HuH-7 (cell line): ENCODE results near the gene ADORA2A.

ENCODE experiments used
- DNase-seq: peaks from one replicate; pipeline ENCODE4 v3.0.0; 2011; ENCODE audit warnings: low spot score

The ADORA2A gene

DNA sequence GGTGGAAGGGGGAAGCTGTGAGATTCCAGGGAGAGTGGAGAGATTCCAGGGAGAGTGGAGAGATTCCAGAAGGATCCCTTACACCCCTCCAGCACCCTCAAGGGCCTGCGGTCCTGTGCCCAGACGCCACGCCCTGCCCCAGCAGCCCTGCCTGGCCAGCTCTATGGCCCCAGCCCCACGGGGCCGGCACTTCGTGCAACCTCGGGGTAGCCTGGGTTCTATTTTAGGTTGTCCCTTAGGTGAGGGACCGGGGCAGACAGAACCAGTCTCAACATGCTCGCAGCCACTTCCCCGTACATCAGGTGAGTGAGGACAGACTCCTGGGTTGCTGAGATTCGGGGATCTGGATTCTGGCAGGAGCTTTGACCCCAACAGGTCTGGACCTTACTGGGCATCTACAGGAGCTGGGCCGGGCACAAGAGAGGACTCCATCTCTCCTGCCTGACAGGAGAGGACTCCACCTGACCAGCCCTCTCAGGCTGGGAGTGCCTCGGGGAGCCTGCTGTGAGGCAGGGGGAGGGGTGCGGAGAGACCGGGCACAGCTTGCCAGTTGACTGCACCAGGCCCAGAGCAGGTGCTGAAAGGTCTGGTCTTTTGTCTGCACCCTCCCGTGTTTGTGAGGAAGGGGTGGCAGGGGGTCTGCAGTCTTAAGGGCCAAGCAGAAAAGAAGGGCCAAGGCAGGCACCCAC, 8.5 kb upstream of the ADORA2A start:
- no peak for DNase-seq

DNA sequence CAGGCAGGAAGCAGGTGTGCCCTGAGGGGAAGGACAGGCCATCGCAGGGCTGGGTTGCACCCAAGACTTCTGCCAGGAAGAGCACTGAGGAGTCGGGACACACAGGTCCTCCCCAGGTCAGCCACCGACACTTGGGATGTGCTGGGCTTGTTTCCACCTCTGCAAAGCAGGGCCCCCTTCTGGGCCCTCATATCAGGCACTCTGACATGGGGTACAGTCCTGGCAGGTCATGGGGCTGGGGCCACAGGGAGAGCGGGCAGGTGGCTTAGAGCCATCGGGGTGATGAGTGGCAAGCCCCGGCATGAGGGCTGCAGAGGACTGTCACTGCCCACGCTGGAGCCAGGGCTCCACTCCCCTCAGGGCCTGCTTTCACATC, 7.9 kb upstream of the ADORA2A start:
- no peak for DNase-seq

DNA sequence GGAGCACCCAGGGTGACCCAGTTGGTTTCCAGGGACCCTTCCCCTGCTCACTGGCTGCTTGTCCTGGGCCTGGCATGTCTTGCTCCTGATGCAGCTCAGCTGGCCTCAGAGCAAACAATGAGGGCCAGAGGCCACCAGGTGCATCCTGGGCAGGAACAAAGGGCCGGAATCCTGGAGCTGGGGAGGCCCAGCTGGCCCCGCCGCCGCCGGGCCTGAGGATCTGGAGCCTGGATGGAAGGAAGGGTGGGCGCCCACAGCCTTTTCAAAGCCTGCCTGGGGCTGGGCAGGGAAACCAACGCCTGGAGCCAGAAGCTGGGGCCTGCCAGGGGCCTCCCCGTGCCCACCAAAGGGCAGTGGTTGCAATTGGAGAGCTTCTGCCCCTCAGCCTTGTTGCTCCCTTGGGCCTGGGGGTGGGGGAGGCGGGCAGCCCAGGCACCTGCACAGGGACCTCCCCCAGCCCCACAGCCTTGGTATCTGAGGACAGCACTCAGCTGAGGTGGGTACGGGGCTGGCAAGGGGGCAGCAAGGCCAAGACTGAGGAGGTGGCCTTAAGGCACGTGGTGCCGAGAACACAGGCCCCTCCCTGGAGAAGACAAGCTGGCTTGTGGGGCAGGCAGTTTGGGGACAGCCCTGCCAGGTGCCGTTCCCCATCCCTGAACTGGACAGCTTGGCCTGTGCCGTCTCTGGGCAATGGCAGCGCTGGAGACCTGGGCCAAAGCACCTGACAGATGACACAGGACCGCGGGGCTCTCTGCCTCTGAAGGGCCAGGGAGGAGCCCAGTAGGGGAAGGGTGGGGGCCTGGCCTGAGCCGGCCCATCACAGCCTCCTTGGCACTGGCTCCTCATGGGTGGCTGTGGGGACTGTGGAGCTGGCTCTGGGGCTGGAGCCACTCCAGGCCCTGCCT, 7.1 kb upstream of the ADORA2A start:
- no peak for DNase-seq

DNA sequence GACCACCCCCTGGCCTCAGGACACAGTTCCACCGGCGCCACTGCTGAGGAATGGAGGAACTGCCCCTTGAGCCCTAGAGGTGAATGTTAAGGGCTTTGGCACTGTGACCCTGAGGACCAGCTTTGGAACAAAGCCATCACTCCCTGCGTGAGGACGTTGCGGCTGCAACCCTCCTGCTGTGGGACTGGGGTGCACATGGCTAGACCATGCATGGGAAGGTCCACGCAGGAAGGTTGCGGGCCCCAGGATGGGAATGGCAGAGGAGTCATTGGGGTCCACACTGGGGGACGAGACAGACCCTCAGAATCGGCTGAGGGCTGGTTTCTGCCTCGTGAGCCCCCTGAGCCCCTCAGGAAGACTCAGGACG, 6.4 kb upstream of the ADORA2A start:
- DNase-seq, result no peak

DNA sequence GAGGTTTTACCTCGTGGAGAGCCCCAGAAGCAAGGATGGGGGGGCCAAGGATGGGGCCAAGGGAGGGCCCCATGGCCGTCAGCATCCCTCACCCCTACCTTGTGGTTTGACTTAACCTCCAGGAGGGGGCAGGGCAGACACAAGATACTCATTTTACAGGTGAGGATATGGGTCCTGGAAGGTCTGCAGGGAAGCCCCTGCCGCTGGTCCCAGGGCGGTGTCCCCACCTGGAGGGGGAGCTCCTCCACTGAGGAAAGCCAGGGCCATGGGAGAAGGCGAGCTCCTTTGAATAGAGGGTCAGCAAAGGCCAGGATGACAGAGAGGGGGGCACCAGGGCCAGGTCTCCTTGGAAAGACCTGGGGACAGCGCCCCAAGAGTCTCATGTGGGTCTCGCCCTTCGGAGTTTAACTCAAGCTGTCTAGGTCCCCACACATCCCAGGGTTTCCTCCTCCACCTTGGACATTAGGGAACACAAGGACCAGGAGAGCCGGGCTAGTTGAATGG, 5.9 kb upstream of the ADORA2A start:
- peak; percentile 92 for DNase-seq

DNA sequence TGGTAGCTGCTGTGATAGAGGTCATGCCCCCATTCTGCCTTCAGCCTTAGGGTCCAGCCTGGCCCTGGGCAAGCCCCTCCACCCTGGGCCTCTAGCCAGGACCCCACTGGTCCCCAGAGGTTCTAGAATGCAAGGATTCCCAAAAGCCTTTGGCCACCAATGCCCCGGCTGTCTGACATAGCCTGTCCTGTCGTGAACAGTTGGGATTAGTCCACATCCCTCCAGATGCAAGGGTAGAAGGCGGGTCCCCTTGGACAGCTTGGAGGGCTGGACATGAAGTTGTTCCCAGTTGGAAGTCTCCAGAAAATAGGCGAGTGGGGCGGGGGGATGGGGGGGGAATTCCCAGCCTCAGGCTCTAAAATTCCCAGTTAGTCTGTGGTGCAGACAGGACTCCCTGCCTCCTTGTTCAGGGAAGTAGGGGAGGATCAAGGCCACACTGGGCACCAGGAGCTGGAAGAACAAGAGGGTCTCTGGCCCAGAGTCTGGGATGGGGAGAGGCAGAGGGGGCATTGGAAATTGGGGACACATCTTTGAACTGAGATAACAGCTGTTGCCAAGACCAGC, 5.2 kb upstream of the ADORA2A start:
- DNase-seq, result no peak

DNA sequence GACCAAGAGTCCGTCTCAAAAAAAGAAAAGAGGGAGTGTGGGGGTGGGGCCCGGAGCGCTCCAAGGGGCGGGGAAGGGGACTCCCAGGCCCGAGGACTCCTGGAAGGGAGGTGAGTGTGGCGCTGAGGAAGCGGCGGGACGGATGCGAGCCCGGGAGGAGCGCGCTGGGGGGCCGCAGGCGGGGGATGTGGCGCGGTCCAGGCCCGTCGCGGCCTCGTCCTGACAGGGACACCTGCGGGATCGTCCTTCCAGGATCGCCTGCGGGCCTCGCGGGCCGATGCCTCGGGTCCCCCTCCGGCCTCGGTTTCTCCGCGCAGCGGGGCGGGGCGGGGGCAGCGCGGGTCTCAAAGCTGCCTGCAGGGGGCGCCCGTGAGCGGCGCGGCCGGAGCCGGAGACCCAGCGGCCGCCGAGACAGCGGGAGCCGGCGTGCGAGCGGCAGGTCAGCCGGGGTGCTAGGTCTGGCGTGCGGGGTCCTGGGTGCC, 3.8 kb upstream of the ADORA2A start:
- DNase-seq, result peak; percentile 93

DNA sequence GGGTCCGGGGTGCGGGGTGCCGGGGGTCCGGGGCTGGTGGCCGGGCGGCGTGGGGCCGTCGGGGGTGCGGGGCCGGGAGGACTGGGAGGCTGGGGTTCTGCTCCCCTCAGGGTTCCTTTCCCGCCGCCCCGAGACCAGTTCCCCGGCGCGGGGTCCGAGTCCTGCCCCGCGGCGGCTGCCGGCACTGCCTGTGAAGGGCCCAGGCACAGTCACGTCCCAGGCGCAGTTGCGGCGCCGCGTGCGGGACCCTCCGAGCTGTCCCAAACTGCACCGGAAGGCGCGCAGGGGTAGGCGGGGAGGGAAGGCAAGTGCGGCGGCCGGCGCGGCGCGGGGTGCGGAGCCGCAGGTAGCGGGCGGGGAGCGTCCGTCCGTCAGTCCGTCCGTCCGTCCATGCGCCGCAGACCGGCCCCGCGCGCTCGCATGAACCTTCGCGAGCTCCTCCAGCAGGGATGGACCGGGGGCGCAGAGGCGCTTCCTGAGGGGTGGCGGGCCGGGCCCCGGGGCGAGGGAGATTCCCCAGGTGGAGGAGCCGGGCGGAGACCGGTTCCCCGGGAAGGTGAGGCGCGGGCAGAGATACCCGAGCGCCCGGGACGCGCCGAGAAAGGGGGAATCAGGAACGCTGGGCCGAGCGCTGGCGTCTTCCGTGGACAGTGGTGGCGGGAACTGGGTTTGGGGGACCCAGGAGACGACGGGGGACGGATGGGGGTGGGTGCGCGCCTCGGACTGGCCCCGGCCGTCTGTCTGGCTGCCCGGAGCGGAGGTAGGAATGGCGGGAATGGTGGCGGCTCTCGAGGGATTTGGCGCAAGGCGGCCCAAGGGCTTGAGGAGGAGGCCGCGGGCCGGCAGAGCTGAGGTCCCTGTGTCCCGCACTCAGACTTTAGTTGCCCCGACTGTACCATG, 3.1 kb upstream of the ADORA2A start:
- peak; percentile 56 for DNase-seq

DNA sequence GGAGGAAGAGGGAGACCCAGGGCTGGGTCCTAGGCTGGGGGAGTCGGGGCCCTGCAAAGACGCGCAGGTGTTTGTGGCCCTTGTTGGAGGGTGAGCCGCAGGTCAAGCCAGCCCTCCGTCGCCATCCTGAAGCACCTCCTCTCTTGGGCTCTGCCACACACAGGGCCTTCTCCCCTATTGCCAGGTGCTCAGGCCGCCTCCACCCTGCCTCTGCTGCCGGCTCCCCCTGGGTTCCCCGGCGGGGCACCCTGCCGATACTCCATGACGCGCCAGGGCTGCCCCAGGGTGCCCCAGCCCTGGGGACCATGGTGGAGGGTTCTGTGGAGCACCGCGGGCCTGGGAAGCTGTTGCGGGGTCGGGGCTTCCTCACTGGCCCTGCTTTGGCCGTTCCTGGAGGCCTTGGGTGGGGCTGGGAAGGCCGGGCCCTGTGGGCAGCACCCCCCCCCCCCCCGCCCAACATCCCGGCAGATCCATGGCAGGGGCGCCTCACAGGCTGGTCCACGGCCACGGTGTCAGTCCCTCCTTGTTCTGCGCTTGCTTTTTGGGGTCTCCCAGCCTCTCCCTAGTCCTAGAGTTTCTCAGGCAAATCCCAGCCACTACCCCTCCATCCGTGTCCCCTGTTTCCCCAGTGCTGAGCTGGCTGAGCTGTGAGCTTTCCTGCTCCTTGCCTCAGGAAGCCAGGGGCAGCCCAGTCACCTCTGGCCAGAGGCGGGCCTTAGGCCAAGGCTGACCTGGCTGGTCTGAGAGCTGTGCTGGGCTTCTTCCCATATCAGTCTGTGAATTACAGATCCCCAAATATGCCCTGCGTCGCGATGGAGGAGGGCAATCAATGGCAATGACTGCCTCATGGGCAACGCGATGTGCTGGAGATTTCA, 2.3 kb upstream of the ADORA2A start:
- DNase-seq, result no peak

DNA sequence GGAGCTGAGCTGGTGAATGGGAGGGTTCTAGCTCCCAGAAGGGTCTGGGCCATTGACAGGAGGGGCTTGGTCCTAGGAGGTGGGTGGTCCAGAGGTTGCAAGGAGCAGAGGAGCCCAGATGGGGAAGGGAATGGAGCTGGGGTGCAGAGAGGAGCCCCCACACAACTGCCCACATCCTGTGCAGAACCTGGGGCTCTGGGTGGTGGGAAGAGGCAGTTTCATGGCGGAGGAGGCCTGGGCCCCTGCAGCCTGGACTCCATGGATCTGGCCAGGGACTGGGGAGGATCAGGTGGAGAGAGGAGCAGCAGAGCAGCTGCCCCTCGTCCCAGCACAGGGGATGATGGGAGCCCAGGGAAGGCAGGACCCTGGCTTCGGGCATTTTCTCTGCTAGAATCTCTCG, 963 bp upstream of the ADORA2A start:
- no peak for DNase-seq

DNA sequence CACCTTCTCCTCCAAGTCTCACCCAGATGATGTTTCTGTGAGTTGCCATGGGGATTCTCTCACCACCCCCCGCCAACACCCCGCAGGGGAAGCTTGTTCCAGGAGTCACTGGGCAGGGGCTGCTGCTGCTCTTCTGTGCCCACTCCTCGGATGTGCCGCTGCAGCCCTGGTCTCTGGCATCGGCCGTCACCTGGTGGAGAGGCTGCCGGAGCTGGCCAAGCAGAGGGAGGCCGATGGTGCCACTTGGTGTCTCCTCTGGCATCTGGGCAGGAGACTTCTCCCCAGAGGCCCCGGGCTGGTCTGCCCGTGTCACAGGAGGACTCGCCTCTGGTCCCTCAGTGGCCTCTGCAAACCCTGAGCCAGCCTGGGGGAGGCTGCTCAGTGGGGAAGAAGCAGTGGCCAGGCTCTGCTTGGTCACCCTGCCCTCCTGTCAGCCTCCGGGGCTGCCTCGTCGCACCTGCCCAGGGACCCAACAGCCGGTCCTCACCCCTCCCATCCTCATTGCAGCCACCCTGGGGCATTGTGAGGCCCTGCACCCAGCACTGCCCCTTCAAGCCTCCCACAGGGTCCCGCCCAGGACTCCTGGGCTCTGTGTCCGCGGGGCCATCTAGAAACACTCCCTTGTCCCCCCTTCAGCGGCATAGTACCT, 424 bp upstream of the ADORA2A start:
- DNase-seq, result no peak

DNA sequence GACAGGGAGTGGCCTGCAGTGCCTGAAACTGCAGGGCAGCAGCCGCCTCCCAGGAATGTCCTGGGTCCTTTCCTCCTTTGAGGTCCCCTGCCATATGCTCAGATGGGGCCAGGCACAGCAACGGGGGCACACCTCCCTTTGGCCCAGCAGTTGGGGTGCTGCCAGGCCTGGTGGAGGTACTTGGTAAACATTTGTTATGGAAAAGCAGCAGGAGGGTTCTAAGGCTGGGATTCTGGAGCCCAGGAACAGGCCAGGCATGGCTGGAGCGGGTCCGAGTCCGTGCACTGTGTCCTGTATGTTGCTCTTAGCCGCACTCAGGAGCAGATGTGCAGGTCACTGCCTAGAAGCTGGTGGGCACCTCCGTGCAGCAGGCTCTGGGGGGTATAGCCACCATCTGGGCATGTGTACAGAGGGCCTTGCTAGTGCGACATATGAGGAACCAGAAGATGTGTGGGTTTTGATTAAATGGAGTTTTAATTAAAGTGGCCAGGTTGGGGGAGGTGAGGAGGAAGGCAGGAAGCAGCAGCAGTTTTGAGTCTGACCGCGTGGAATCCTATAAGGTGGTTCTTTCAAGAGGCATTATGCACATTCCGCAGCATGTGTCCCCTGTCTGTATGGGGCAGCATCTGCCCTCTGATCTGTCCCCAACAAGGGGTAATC, 1.5 kb downstream of the ADORA2A start:
- DNase-seq, result no peak

DNA sequence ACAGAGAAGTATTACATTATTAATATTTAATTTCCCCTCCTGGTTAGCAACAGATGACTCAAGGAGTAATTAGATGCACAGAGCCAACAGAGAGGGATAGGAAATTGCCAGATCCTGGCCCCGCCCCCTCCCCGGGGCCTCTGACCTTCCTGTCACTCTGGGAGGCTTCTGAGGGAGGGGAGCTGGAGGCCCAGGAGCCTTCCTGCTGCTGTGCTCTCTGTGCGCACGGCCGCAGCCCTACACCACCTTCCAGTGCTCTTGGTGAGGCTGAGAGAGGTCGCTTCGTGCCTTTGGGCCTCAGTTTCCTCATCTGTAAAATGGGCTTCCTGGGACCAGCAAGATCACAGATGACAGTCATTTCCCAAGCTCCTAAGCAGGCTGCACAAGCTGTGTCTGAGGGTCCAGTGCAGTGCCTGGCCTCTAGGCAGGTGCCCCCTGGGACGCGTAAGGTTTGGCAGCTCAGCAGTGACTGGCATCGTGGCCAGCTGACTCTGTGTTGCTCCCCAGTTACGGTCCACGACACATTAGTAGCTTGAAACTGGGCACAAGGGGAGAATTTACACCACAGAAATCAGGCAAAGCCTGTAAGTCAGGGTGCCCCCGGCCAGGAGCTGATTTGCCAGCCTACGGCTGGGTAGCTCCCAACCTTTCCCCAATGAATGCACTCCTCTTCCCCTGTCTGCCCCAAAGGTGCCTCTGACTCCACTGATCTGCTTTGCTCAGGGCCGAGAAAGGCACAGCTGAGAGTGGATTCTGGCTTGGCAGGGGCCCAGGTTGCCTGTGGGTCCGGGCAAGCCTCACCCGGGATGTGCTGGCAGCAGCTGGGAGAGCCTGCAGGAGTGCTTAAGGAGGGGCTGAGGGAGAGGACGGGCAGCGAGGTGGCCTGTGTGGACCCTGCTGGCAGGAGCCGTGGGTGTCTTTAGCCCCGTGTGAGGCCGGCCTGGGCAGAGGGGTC, 2.3 kb downstream of the ADORA2A start:
- DNase-seq, result no peak

DNA sequence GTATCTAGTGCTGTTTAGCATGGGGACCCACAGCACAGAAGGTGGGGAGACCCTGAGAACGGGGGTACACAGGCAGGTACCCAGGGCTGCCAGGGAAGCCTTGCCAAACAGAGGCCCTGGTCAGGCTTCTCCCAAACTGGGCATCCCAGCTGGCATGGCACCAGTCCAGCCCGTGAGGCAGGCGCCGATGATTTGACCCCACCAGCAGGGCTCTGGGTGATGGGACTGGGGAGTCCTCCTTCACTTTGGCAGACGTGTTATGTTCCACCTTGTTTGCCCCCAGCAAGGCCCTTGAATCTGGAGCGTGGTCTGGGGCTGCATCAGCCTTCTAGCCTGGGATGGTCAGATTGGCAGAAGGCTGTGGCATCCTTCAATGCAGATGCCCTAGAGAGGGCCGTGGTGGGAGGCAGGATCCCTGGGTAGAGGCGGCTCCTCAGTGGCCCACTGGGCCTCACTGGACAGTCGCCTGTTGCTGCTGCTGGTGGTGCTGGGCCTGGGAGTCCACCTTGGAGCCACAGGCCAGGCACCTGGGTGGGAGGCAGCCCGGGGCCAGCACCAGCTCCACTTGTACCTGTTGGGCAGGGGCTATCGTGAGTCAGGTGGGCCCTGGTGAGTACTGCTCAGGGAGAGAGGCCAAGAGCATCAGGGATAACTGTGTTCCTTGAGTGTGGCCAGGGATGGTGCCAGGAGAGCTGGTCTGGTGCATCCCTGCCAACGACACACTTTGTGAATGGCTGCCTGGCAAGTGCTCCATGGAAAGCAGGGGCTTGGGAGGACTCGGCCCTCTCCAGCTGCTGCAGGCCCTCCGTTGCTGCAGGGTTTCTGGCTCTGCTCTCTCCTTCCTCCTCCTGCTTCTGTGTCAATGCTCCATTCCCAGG, 3.3 kb downstream of the ADORA2A start:
- no peak for DNase-seq

DNA sequence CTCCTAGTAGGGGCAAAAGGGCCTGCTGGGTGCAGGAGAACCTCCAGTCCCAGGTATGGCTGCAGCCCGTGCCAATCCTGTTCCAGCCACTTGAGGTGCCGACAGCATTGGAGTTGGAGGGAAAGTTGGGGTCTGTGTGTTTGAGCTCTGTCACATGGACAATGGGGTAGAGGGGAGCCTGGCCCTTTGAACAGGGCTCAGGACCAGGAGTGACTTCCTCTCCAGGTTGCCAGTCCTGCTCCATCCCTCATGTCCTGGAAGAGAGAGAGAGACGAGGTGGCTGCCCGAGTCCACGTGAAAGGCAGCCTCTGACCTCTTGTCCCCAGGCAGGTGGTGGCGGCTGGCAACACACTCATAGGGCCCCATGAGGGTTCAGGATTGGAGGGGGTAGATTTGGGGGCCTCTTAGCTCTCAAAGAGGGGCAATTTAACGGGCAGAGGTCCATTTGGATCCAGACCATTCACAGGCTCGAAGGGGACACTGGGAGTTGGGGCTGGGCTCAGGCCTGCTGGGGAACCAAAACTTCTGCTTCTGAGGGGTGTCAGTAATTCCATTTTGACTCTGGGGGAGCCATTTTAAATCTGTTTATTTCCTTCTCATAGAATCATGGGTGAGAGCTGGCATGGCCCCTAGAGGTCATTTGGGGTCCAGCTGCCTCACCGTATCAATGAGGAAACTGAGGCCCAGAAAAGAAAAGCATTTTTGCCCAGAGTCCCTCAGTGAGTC, 4.1 kb downstream of the ADORA2A start:
- DNase-seq, result no peak

DNA sequence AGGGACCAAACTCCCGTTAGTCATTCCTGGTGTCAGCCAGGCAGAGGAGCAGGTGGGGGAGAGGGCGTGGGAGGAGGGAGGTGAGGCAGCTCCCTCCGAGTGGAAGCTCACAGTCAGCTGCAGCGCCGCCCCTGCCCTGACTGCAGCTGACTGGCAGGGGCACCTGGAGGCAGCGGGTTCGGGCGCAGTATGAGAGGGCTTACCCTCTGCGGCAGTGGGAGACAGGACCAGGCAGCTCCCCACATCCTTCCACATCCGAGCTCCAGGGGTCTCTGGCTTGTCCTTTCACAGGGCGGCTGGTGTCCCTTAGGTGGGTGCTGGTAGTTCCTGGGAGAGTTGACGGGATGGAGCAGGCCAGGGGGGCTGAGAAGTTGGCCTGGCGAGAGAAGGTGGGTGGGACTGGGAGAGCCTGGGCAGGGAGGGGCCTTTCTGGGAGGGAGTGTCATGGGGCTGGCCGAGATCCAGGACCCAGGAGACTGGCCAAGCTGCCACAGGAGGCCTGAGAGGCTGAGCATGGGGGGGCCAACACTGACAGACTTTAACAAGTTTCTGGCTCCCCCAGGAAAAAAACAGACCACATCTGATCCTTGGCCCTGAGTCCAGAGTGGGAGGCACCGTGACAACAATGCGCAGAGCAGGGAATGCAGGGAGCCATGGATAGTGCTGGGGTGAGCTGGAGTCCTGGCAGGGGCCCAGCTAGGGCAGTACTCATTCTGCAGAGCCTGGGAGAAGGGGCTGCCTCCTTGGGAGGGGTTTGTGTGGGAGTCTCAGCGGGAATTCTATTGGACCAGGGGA, 4.9 kb downstream of the ADORA2A start:
- no peak for DNase-seq
